Urinary bladder (tissue), 4 donors: ENCODE measurements around the gene SLC34A1. TPM values are rescaled to one million over a fixed set of nuclear protein-coding genes. Genes with fewer than 3 reads are reported as not detected.
"Not testable (repeated sequence)": the region's sequence is repeated elsewhere in the genome, so short reads cannot be mapped to it uniquely, and the experiment has no call there.

ENCODE experiments used
- DNase-seq: peaks from one replicate; pipeline ENCODE4 v3.0.0-alpha.2; 2015; ENCODE audit errors: extremely low spot score
- H3K27ac ChIP-seq: one replicate; pipeline ENCODE4 v1.5.1; 2013; ENCODE audit warnings: low read depth, mild to moderate bottlenecking, moderate library complexity
- H3K36me3 ChIP-seq: one replicate; pipeline ENCODE4 v1.6.1; 2013; ENCODE audit warnings: mild to moderate bottlenecking, moderate library complexity; ENCODE audit not compliant: insufficient read depth
- H3K4me1 ChIP-seq: one replicate; pipeline ENCODE4 v1.6.1; 2013; ENCODE audit warnings: mild to moderate bottlenecking, moderate library complexity; ENCODE audit not compliant: insufficient read depth
- H3K4me3 ChIP-seq: one replicate; pipeline ENCODE4 v1.5.1; 2013; ENCODE audit warnings: low read depth, low read length
- WGBS: extraction: QIAGEN DNeasy Blood & Tissue Kit; methylation state at CpG from one replicate; pipeline ENCODE4 v1.1.7; 2013; 5-methylcytosine and 5-hydroxymethylcytosine counted together
- polyA plus RNA-seq: library from polyadenylated mRNA; stranded (reverse); fragments of 200-250 nt; gene quantifications from one replicate; pipeline ENCODE4 v1.2.3, GENCODE V29; 2013
- total RNA-seq: library from RNA; depleted of rRNA; stranded (reverse); fragments of >200 nt; gene quantifications from one replicate; pipeline ENCODE4 v1.2.3, GENCODE V29; 2014
- donor health status: healthy with polysubstance abuse.
- donor health status: healthy.

SLC34A1 gene
- total RNA-seq (not detected), polyA plus RNA-seq (0.04 TPM)

GRCh38 chr5:177384134-177384533 lies at the start of gene SLC34A1:
Gene SLC34A1, plus strand, starts transcription at chr5:177384434. Its CDS starts 1,308 bp downstream, at chr5:177385742.
- DNase-seq, result no peak
- no peak within 1 kb of the TSS for H3K27ac ChIP-seq
- WGBS, result 68% methylated on average over 4 of the region's 4 CpGs
- no peaks in the 10 kb centered on the region for H3K36me3 ChIP-seq
- no peaks in the 10 kb centered on the region for H3K4me1 ChIP-seq
- no peak within 1 kb of the TSS for H3K4me3 ChIP-seq

GRCh38 chr5:177334781-177335700 lies 49.2 kb upstream of the SLC34A1 start:
- WGBS, result 89% methylated on average over 21 of the region's 21 CpGs

GRCh38 chr5:177335701-177336065 lies 48.6 kb upstream of the SLC34A1 start:
- H3K4me3 ChIP-seq, result no peak overlapping the region
- peaks cover 13% of the 10 kb centered on the region for H3K36me3 ChIP-seq

More at GRCh38 chr5:177334781-177335700, 49.2 kb upstream of the SLC34A1 start:
- Histone ChIP-seq H3K4me1 (no peaks in the 10 kb centered on the region), H3K27ac (no peak overlapping the region), H3K4me3 (no peak overlapping the region), H3K36me3 (peaks cover 13% of the 10 kb centered on the region)
- no peak for DNase-seq

GRCh38 chr5:177336112-177336511 lies 48.1 kb upstream of the SLC34A1 start:
- peaks cover 13% of the 10 kb centered on the region for H3K36me3 ChIP-seq
- WGBS, result 73% methylated on average over 12 of the region's 12 CpGs
- H3K4me3 ChIP-seq, result no peak overlapping the region
- H3K4me1 ChIP-seq, result no peaks in the 10 kb centered on the region
- H3K27ac ChIP-seq, result no peak overlapping the region
- DNase-seq, result no peak

More at GRCh38 chr5:177335701-177336065, 48.6 kb upstream of the SLC34A1 start:
- Histone ChIP-seq H3K27ac (no peak overlapping the region), H3K4me1 (no peaks in the 10 kb centered on the region)
- no peak for DNase-seq
- 92% methylated on average over 7 of the region's 7 CpGs for WGBS

- no peak overlapping the region for H3K27ac ChIP-seq
- H3K4me3 ChIP-seq, result no peak overlapping the region
- H3K36me3 ChIP-seq, result peaks cover 13% of the 10 kb centered on the region
- WGBS, result 94% methylated on average over 36 of the region's 36 CpGs
- no peak for DNase-seq
- H3K4me1 ChIP-seq, result no peaks in the 10 kb centered on the region
These were observed 47.4 kb upstream of the SLC34A1 start for GRCh38 chr5:177336603-177337494.

- DNase-seq, result no peak
- H3K36me3 ChIP-seq, result peaks cover 13% of the 10 kb centered on the region
- no peaks in the 10 kb centered on the region for H3K4me1 ChIP-seq
- H3K4me3 ChIP-seq, result no peak overlapping the region
- no peak overlapping the region for H3K27ac ChIP-seq
- 85% methylated on average over 22 of the region's 22 CpGs for WGBS
These were observed 45.8 kb upstream of the SLC34A1 start for GRCh38 chr5:177338251-177339106.

GRCh38 chr5:177339107-177339638 lies 45.1 kb upstream of the SLC34A1 start:
- Histone ChIP-seq H3K36me3 (peaks cover 9% of the 10 kb centered on the region), H3K27ac (no peak overlapping the region)

GRCh38 chr5:177343000-177343399 lies 41.2 kb upstream of the SLC34A1 start:
- H3K4me1 ChIP-seq, H3K4me3 ChIP-seq, H3K27ac ChIP-seq, DNase-seq, H3K36me3 ChIP-seq: not testable (repeated sequence)
- 95% methylated on average over 14 of the region's 14 CpGs for WGBS

More at GRCh38 chr5:177339107-177339638, 45.1 kb upstream of the SLC34A1 start:
- no peak for DNase-seq
- H3K4me3 ChIP-seq, result no peak overlapping the region
- WGBS, result 79% methylated on average over 11 of the region's 11 CpGs
- H3K4me1 ChIP-seq, result no peaks in the 10 kb centered on the region

GRCh38 chr5:177343777-177344176 lies 40.5 kb upstream of the SLC34A1 start:
- DNase-seq, result no peak
- Histone ChIP-seq H3K36me3 (no peaks in the 10 kb centered on the region), H3K4me3 (no peak overlapping the region), H3K4me1 (no peaks in the 10 kb centered on the region), H3K27ac (no peak overlapping the region)
- WGBS, result 96% methylated on average over 6 of the region's 6 CpGs

GRCh38 chr5:177344891-177345290 lies 39.3 kb upstream of the SLC34A1 start:
- Histone ChIP-seq H3K4me3 (no peak overlapping the region), H3K27ac (no peak overlapping the region), H3K36me3 (no peaks in the 10 kb centered on the region), H3K4me1 (no peaks in the 10 kb centered on the region)
- 98% methylated on average over 6 of the region's 6 CpGs for WGBS
- DNase-seq, result no peak

GRCh38 chr5:177346820-177347219 lies 37.4 kb upstream of the SLC34A1 start:
- DNase-seq, result no peak
- no peaks in the 10 kb centered on the region for H3K36me3 ChIP-seq
- H3K4me3 ChIP-seq, result no peak overlapping the region
- H3K27ac ChIP-seq, result no peak overlapping the region
- H3K4me1 ChIP-seq, result no peaks in the 10 kb centered on the region
- 64% methylated on average over 4 of the region's 4 CpGs for WGBS

- H3K4me3 ChIP-seq, result no peak overlapping the region
- H3K4me1 ChIP-seq, result no peaks in the 10 kb centered on the region
- no peak for DNase-seq
- H3K27ac ChIP-seq, result no peak overlapping the region
- H3K36me3 ChIP-seq, result no peaks in the 10 kb centered on the region
- WGBS, result 83% methylated on average over 4 of the region's 4 CpGs
These were observed 36.5 kb upstream of the SLC34A1 start for GRCh38 chr5:177347699-177348098.

- no peak overlapping the region for H3K27ac ChIP-seq
- no peak overlapping the region for H3K4me3 ChIP-seq
- no peaks in the 10 kb centered on the region for H3K4me1 ChIP-seq
- H3K36me3 ChIP-seq, result no peaks in the 10 kb centered on the region
- no peak for DNase-seq
- WGBS, result 79% methylated on average over 3 of the region's 3 CpGs
These were observed 34.9 kb upstream of the SLC34A1 start for GRCh38 chr5:177349362-177349647.
